Astrocyte of the spinal cord (primary cell): Measurements from ENCODE around the gene NR3C1.

ENCODE experiments used
- DNase-seq: peaks from one replicate; pipeline ENCODE4 v3.0.0; 2011; ENCODE audit warnings: low read depth, low spot score
- H3K4me3 ChIP-seq: 2 replicates; pipeline ENCODE4 v1.5.1; 2011; ENCODE audit warnings: low read depth, mild to moderate bottlenecking, low read length, moderate library complexity
- CTCF ChIP-seq: IDR thresholded peaks from 2 replicates; pipeline ENCODE4 v1.5.1; 2012; ENCODE audit warnings: low read depth, mild to moderate bottlenecking, low read length, inconsistent platforms
- in situ Hi-C: cut with HindIII; loops from 2 replicates; pipeline ENCODE4 v1.10.0; 2017; ENCODE audit warnings: low sequenced_read_pairs

The NR3C1 gene

GRCh38 chr5:143399616-143400540 lies 3.6 kb downstream of the NR3C1 start:
- TF ChIP-seq CTCF, result no peak
- peak; percentile 26 for DNase-seq
- in situ Hi-C loops, result no loop called here
- H3K4me3 ChIP-seq, result peak overlapping the region; percentile 84

GRCh38 chr5:143398451-143399237 lies 4.8 kb downstream of the NR3C1 start:
- no peak for TF ChIP-seq CTCF
- in situ Hi-C loops, result no loop called here
- peak; percentile 45 for DNase-seq
- H3K4me3 ChIP-seq, result peak overlapping the region; percentile 84

- no peak overlapping the region for H3K4me3 ChIP-seq
- no peak for TF ChIP-seq CTCF
- in situ Hi-C loops, result no loop called here
- DNase-seq, result peak; percentile 34
These were observed 5.5 kb downstream of the NR3C1 start for GRCh38 chr5:143398053-143398355.

GRCh38 chr5:143397302-143398052 lies 6.0 kb downstream of the NR3C1 start:
- no peak for TF ChIP-seq CTCF
- in situ Hi-C loops, result no loop called here
- H3K4me3 ChIP-seq, result peak overlapping the region; percentile 21
- DNase-seq, result peak; percentile 45

GRCh38 chr5:143396353-143396940 lies 7.0 kb downstream of the NR3C1 start:
- peak; percentile 26 for DNase-seq
- no peak overlapping the region for H3K4me3 ChIP-seq

More at GRCh38 chr5:143396353-143396940, 7.0 kb downstream of the NR3C1 start:
- no peak for TF ChIP-seq CTCF
- in situ Hi-C loops, result no loop called here
